K562 (cell line): Measurements from ENCODE around the gene RASSF3. TPM values are rescaled to one million over a fixed set of nuclear protein-coding genes. Genes with fewer than 3 reads are reported as not detected.

Experiments used
- ATF7 ChIP-seq: fragments of 450-650 bp; IDR thresholded peaks from 2 replicates; pipeline ENCODE4 v1.7.1; 2014; ENCODE audit warnings: mild to moderate bottlenecking, moderate library complexity
- IFI16 ChIP-seq: fragments of 250-450 bp; sonication (Bioruptor Pico); IDR thresholded peaks from 2 replicates; pipeline ENCODE4 v2.1.2; 2022; ENCODE audit warnings: mild to moderate bottlenecking, inconsistent platforms
- IRF1 ChIP-seq: sonication (generic); formaldehyde crosslinking; IDR thresholded peaks from 2 replicates; pipeline ENCODE4 v1.8.0; 2022; ENCODE audit warnings: missing genetic modification reagents, mild to moderate bottlenecking, borderline replicate concordance
- KAT2B ChIP-seq: IDR thresholded peaks from one replicate; pipeline ENCODE4 v1.6.1; 2012; ENCODE audit warnings: low read depth, mild to moderate bottlenecking, control low read depth, inconsistent platforms, low read length, moderate library complexity
- MGA ChIP-seq: fragments of 450-650 bp; IDR thresholded peaks from 2 replicates; pipeline ENCODE4 v1.6.1; 2016; ENCODE audit warnings: mild to moderate bottlenecking, moderate library complexity
- MYBL2 ChIP-seq, 2 experiments: fragments of 450-650 bp in 1 of 2; sonication (generic) in 1 of 2; formaldehyde crosslinking in 1 of 2; IDR thresholded peaks; 2 replicates each; pipeline versions ENCODE4 v1.6.1 to v1.8.1; 2017 to 2022; ENCODE audit warnings: borderline replicate concordance in 1 of 2, inconsistent platforms in 1 of 2, low read depth in 1 of 2, mild to moderate bottlenecking in 1 of 2, missing genetic modification reagents in 1 of 2, moderate library complexity in 1 of 2
- MYNN ChIP-seq, 2 experiments: sonication (generic); formaldehyde crosslinking in 1 of 2; IDR thresholded peaks; 2 replicates each; pipeline versions ENCODE4 v1.5.0 to v1.6.1; 2016 to 2020; ENCODE audit warnings: antibody characterized with exemption in 1 of 2, missing genetic modification reagents in 1 of 2
- RBM22 ChIP-seq: fragments of 200-400 bp; formaldehyde crosslinking; IDR thresholded peaks from 2 replicates; pipeline ENCODE4 v1.6.1; 2018; ENCODE audit warnings: low read length, low read depth; ENCODE audit not compliant: poor library complexity, severe bottlenecking
- XRCC4 ChIP-seq: IDR thresholded peaks from one replicate; pipeline ENCODE4 v1.6.1; 2011; ENCODE audit not compliant: insufficient read depth, insufficient read length; ENCODE audit errors: extremely low read depth
- ZBTB9 ChIP-seq: fragments of 450-650 bp; formaldehyde crosslinking; IDR thresholded peaks from 2 replicates; pipeline ENCODE4 v1.4.0; 2020; ENCODE audit warnings: mild to moderate bottlenecking, moderate library complexity
- ZNF589 ChIP-seq: fragments of 200-800 bp; sonication (Bioruptor generic); IDR thresholded peaks from 2 replicates; pipeline ENCODE4 v1.6.1; 2016; ENCODE audit warnings: low read depth, missing genetic modification characterization, missing compliant biosample characterization
- ZNF740 ChIP-seq, 3 experiments: fragments of 200-800 bp in 1 of 3; sonication (Bioruptor generic) in 1 of 3; sonication (generic) in 1 of 3; formaldehyde crosslinking in 1 of 3; IDR thresholded peaks; 2 replicates each; pipeline versions ENCODE4 v1.6.1 to v1.8.0; 2016 to 2022; ENCODE audit warnings: mild to moderate bottlenecking in 2 of 3, missing compliant biosample characterization in 2 of 3, missing genetic modification characterization in 2 of 3, missing genetic modification reagents in 1 of 3
- polyA plus RNA-seq, 8 experiments: library from polyadenylated mRNA; depleted of rRNA in 4 of 8; stranded (reverse) in 5 of 8; unstranded in 3 of 8; fragments of >200 nt; fragmentation: Nextera tagmentation in 2 of 8; fragmentation: Illumina TruSeq in 1 of 8; extraction: Ambion mirVana in 2 of 8; extraction: Trizol in 1 of 8; gene quantifications; 2 replicates each; pipeline versions ENCODE4 v1.2.1 to v1.2.3, GENCODE V29; 2011 to 2014; ENCODE audit warnings: inconsistent platforms in 1 of 8, missing spikeins in 1 of 8
- total RNA-seq, 7 experiments: library from RNA; depleted of rRNA in 6 of 7; stranded (reverse); fragments of >200 nt in 6 of 7; fragmentation: Illumina TruSeq in 2 of 7; extraction: Trizol in 2 of 7; gene quantifications; 2 replicates each; pipeline versions ENCODE4 v1.2.1 to v1.2.3, GENCODE V29; 2011 to 2021; ENCODE audit warnings: low replicate concordance in 1 of 7

Gene RASSF3
- total and polyA plus RNA-seq, 9 of the 15 experiments (the other 6 are each of a cell fraction or from before 2014, with no cell fraction given) = 3.7 to 39.2 (median 20.2) TPM

GRCh38 chr12:64656429-64656828 lies 46.1 kb downstream of the RASSF3 start (continued):
- TF ChIP-seq MYBL2 (IDR thresholded peaks at IDR 0.05; ENCODE audit: low read depth) (no peak), MYBL2 (CRISPR knock-in tag; IDR thresholded peaks at IDR 0.05; ENCODE audit: borderline replicate concordance) (no peak), RBM22 (no peak), IRF1 (no peak), MGA (no peak), ATF7 (peak; percentile 18; the same call in 1 of the 2 replicates), ZNF740 (CRISPR knock-in tag; IDR thresholded peaks at IDR 0.05) (no peak), ZNF740 (tag; IDR thresholded peaks at IDR 0.05) (no peak), KAT2B (no peak), MYNN (IDR thresholded peaks at IDR 0.05) (no peak), MYNN (CRISPR knock-in tag; IDR thresholded peaks at IDR 0.05) (no peak), ZNF589 (no peak), IFI16 (CRISPR knock-in tag) (no peak), XRCC4 (no peak), ZBTB9 (CRISPR knock-in tag) (no peak)
